Endodermal cell (in vitro differentiated cells): ENCODE data around the gene TRAF3IP1. TPM values are rescaled to one million over a fixed set of nuclear protein-coding genes. Genes with fewer than 3 reads are reported as not detected.
A peak's percentile ranks its signal among the peaks of the same experiment; 100 is the strongest.

Source experiments
- DNase-seq: peaks from one replicate; pipeline ENCODE4 v3.0.0-alpha.2; 2017
- H3K27ac ChIP-seq: 2 replicates; pipeline ENCODE4 v1.5.1; 2013; ENCODE audit warnings: mild to moderate bottlenecking, low read depth, low read length, moderate library complexity
- H3K27me3 ChIP-seq: 2 replicates; pipeline ENCODE4 v1.6.1; 2013; ENCODE audit warnings: mild to moderate bottlenecking, low read length, moderate library complexity; ENCODE audit not compliant: insufficient read depth, control insufficient read depth, poor library complexity, severe bottlenecking
- H3K36me3 ChIP-seq: 2 replicates; pipeline ENCODE4 v1.7.0; 2013; ENCODE audit warnings: mild to moderate bottlenecking, low read length, moderate library complexity; ENCODE audit not compliant: control insufficient read depth, insufficient read depth
- H3K4me1 ChIP-seq: one replicate; pipeline ENCODE4 v1.7.0; 2013; ENCODE audit warnings: low read length; ENCODE audit not compliant: control insufficient read depth, insufficient read depth
- H3K4me3 ChIP-seq: 2 replicates; pipeline ENCODE4 v1.5.1; 2013; ENCODE audit warnings: mild to moderate bottlenecking, low read length, moderate library complexity
- H3K9ac ChIP-seq: 2 replicates; pipeline ENCODE4 v1.6.1; 2013; ENCODE audit warnings: mild to moderate bottlenecking, low read length, moderate library complexity; ENCODE audit not compliant: poor library complexity, severe bottlenecking; ENCODE audit errors: extremely low read depth
- H3K9me3 ChIP-seq: 2 replicates; pipeline ENCODE4 v1.6.1; 2013; ENCODE audit warnings: mild to moderate bottlenecking, low read length, moderate library complexity; ENCODE audit not compliant: control insufficient read depth
- H3K27ac Mint-ChIP-seq: 2 replicates; pipeline ENCODE4 v1.8.0; 2020; ENCODE audit warnings: mixed read lengths
- H3K27me3 Mint-ChIP-seq: 2 replicates; pipeline ENCODE4 v1.8.0; 2021; ENCODE audit warnings: mild to moderate bottlenecking, mixed read lengths; ENCODE audit not compliant: insufficient read depth
- H3K36me3 Mint-ChIP-seq: 2 replicates; pipeline ENCODE4 v1.8.0; 2020; ENCODE audit warnings: low read depth, mixed read lengths
- H3K4me1 Mint-ChIP-seq: 2 replicates; pipeline ENCODE4 v1.8.0; 2020; ENCODE audit warnings: mixed read lengths
- H3K4me3 Mint-ChIP-seq: 2 replicates; pipeline ENCODE4 v1.8.0; 2020; ENCODE audit warnings: mild to moderate bottlenecking, moderate library complexity, mixed read lengths
- H3K9me3 Mint-ChIP-seq: 2 replicates; pipeline ENCODE4 v1.8.0; 2020; ENCODE audit warnings: mild to moderate bottlenecking, mixed read lengths
- CTCF ChIP-seq: fragments of 200-600 bp; sonication (generic); conservative IDR thresholded peaks from 2 replicates; pipeline ENCODE4 v1.5.0; 2021; ENCODE audit warnings: antibody characterized with exemption, mild to moderate bottlenecking
- WGBS, 2 experiments: methylation state at CpG; one replicate each; pipeline versions ENCODE4 v1.1.5 to v1.1.7; 2013; ENCODE audit warnings: missing lambda C conversion rate in 2 of 2, mixed read lengths in 1 of 2; ENCODE audit not compliant: insufficient coverage in 1 of 2, insufficient read length in 1 of 2; 5-methylcytosine and 5-hydroxymethylcytosine counted together
- total RNA-seq, 2 donors: library from RNA; stranded (reverse); fragmentation: NEBNext Ultra II Directional in 1 of 2; extraction: Animal tissue kit (Norgen Biotek cat#: 25700) in 1 of 2; gene quantifications; 2 replicates in 1 of 2; 3 replicates in 1 of 2; pipeline ENCODE4 v1.2.1, GENCODE V29; 2021

Gene TRAF3IP1
- total RNA-seq, 2 donors from 2014 or later: 21.9 to 28.3 TPM

DNA sequence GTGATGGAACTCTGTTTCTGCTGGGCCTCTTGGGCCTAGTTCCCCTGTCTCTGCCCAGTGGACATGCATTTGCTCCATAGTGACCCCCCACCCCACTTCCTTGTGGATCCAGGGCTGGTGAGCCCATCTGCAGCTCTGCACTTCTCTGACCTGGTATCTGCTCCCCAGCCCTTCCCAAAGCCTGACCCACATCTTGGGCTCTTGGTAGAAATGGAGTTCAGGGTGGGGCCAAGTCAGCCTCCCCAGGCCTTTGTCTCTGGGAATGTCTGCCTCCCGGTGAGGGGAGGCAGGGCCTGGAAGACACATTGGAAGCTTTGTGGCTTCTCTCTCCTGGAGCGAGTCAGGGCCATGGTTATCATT, 6.3 kb upstream of the TRAF3IP1 start:
- H3K27ac Mint-ChIP-seq: peak overlapping the region; percentile 48
- peaks cover 14% of the 10 kb centered on the region for H3K27me3 Mint-ChIP-seq
- WGBS, 2 experiments: 50 to 90% methylated on average over 1 to 2 of the region's 2 CpGs

GRCh38 chr2:238314576-238314975, 5.7 kb upstream of the TRAF3IP1 start:
- no peak for TF ChIP-seq CTCF
- Mint-ChIP-seq H3K27ac (no peak overlapping the region), H3K27me3 (peaks cover 14% of the 10 kb centered on the region), H3K36me3 (no peaks in the 10 kb centered on the region), H3K4me3 (no peak overlapping the region), H3K9me3 (no peaks in the 10 kb centered on the region), H3K4me1 (no peaks in the 10 kb centered on the region)
- Histone ChIP-seq H3K27ac (no peak overlapping the region), H3K4me3 (no peak overlapping the region), H3K4me1 (no peaks in the 10 kb centered on the region), H3K9me3 (no peaks in the 10 kb centered on the region), H3K36me3 (no peaks in the 10 kb centered on the region), H3K9ac (no peak overlapping the region), H3K27me3 (peaks cover 10% of the 10 kb centered on the region)
- DNase-seq: no peak
- WGBS, 2 experiments: 90 to 92% methylated on average over 6 to 8 of the region's 8 CpGs

More for the DNA sequence above, 6.3 kb upstream of the TRAF3IP1 start:
- H3K4me1 ChIP-seq: no peaks in the 10 kb centered on the region
- H3K27ac ChIP-seq: no peak overlapping the region
- no peaks in the 10 kb centered on the region for H3K36me3 Mint-ChIP-seq
- DNase-seq: no peak
- TF ChIP-seq CTCF: no peak
- no peak overlapping the region for H3K4me3 Mint-ChIP-seq
- H3K9me3 Mint-ChIP-seq: no peaks in the 10 kb centered on the region
- no peaks in the 10 kb centered on the region for H3K9me3 ChIP-seq
- no peaks in the 10 kb centered on the region for H3K36me3 ChIP-seq
- peaks cover 6% of the 10 kb centered on the region for H3K27me3 ChIP-seq
- no peak overlapping the region for H3K4me3 ChIP-seq
- H3K4me1 Mint-ChIP-seq: no peaks in the 10 kb centered on the region
- H3K9ac ChIP-seq: no peak overlapping the region

GRCh38 chr2:238315031-238315595, 5.2 kb upstream of the TRAF3IP1 start:
- no peak for DNase-seq
- H3K4me1 Mint-ChIP-seq: no peaks in the 10 kb centered on the region

More at GRCh38 chr2:238315031-238315595, 5.2 kb upstream of the TRAF3IP1 start:
- WGBS, 2 experiments: 93% methylated on average over 13 of the region's 13 CpGs; no CpG with 5 or more reads in 1 of the 2 experiments
- H3K9ac ChIP-seq: no peak overlapping the region
- peaks cover 14% of the 10 kb centered on the region for H3K27me3 Mint-ChIP-seq
- H3K36me3 ChIP-seq: no peaks in the 10 kb centered on the region
- no peaks in the 10 kb centered on the region for H3K4me1 ChIP-seq
- no peak overlapping the region for H3K4me3 Mint-ChIP-seq
- H3K4me3 ChIP-seq: no peak overlapping the region
- no peaks in the 10 kb centered on the region for H3K36me3 Mint-ChIP-seq
- H3K27me3 ChIP-seq: peaks cover 10% of the 10 kb centered on the region
- no peak overlapping the region for H3K27ac Mint-ChIP-seq
- H3K27ac ChIP-seq: no peak overlapping the region
- no peaks in the 10 kb centered on the region for H3K9me3 Mint-ChIP-seq
- TF ChIP-seq CTCF: no peak
- no peaks in the 10 kb centered on the region for H3K9me3 ChIP-seq
